NCI-H187 (cell line): Measurements from ENCODE around the gene SLC17A1.

ENCODE experiments used
- DNase-seq, 2 experiments: peaks; one replicate each; lab custom pipeline; 2025; lab: John Stamatoyannopoulos, UW

Gene SLC17A1

GRCh38 chr6:25832670-25833069, 818 bp upstream of the SLC17A1 start:
- no peak for DNase-seq

- DNase-seq = no peak
Measured at GRCh38 chr6:25832307-25832662, 433 bp upstream of the SLC17A1 start.

DNA sequence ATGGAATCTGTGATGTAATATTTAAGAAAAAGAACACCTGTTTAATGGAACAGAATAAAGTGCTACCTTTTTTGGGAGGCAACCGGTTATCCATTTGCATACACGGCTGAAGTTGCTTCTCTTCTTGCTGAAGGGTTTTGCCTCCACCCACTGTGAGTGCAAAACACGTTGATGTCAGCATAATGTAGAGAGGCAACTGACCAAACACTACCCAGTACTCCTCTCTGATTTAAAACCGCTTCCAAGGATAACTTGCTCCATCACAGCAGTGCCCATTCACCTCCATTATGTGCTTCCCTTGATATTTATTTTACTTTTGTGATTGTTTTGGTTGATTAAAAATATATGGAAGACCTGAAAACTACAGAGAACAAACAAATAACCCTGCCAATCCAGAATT, 1.4 kb downstream of the SLC17A1 start:
- DNase-seq = no peak

DNA sequence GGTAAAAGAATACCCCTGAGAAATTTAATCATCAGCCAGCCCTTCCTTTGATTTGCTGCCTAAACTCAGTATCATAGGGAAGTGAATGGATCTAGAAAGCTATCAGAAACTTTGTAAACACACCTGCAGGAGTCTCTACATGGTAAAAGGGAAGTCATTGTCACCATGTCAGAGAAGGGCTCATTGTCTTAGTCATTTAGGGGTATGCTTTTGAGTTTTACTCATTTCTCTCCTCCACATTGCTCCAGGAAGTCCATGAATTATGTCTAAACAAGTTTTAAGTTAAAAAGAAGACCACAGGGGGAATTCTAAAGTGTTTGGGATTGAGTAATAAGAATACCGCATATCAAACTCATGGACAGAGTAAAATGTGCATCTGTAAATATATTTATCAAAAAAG, 2.5 kb downstream of the SLC17A1 start:
- no peak for DNase-seq

DNA sequence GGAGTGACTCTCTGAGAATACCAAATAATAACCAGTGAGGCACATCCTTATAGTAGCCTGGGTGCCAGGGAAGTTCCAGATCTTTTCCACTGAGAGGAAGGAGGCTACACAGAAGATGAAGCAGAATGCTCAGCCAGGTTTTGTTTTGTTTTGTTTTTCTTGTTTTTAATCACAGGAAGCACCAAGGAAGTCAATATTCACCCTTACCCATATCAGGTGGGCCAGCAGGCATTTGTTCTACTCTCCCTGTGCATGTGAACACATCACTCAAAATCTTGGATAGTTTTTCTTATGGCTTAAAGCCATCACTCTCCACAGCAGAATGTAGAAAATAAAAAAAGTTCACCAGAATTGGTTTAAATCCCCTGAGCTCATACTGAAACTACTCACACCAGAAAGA, 10.5 kb downstream of the SLC17A1 start:
- DNase-seq = no peak

- no peak for DNase-seq
Measured at GRCh38 chr6:25816252-25816651, 15.6 kb downstream of the SLC17A1 start.

DNA sequence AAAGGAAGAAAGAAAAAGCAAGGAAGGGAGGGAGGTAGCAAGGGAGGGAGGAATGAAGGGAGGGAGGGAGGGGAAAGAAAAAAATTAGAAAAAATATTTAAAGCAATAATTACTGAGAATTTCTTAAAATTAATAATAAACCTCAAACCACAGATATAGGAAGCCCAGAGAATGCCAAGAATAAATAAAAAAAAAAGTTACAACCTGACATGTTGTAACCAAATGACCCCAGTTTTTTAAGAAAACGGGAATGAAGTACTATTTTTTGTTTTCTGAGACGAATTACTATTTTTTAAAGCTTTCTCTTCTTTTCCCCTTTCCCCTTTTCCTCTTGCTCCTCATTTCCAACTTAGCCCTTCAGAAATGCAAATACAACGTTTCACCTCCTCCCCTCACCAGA, 16.7 kb downstream of the SLC17A1 start:
- no peak for DNase-seq

DNA sequence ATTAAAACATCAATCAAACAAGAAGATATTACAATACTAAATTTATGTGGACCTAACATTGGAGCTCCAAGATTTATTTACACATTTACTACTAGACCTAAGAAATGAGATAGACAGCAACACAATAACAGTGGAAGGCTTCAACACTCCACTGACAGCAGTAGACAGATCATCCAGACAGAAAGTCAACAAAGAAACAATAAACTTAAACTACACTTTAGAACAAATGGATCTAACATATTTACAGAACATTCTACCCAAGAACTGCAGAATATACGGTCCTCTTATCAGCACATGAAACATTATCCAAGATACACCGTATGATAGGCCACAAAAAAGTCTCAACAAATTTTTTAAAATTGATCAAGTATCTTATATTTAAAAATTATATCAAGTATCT, 27.0 kb downstream of the SLC17A1 start:
- no peak for DNase-seq

GRCh38 chr6:25801436-25801835, 30.4 kb downstream of the SLC17A1 start:
- no peak for DNase-seq

DNA sequence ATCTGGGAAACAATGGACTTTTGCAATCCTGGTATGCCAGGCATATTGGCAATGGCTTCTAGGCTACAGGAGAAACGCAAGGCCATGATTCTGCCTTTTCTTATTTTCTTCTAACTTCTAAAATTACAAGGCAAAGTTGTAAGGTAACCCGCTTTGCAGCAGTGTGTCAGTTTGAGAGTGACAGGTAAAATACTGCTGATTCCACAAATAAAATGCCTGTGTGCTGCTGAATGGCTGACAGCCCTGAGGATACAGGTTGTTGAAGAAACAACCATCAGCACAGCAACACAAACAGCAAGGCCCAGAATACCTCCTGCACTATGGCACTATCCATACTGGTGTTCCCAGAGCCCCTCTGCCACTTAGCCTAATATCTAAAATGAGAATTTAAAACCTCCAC, 37.1 kb downstream of the SLC17A1 start:
- no peak for DNase-seq

DNA sequence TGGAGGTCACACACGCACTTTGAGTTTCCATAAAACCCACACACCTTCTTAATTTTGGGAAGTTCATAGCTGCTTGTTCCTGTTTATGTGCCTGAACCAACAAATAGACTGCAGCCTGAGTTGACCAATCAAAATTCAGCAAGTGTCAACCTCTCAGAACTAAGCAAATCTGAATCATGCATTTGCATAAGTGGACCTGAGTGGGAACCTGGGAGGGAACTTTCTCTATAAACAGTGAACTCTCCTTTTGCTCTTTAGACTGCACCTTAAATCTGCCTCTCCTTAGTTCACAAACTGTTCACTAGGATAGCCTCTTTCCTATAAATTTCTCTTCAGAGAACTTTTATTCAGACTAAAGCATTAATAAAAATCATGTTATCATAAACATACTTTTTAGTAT, 37.9 kb downstream of the SLC17A1 start:
- no peak for DNase-seq

DNA sequence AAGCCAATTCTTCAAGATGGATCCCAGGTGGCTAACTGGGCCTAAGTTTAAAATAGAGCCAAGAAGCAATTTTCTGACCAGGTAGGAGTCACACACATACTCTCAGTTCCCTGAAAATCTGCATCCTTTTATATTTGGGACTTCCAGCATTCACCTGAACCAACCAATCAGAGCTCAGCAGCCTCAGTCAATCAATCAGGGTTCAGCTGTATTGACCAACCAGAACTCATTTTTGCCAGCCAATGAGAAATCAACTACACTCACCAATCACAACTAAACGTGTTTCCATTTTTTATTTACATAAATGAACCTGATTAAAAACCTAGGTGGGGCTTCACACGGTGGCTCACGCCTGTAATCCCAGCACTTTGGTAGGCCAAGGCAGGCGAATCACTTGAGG, 39.8 kb downstream of the SLC17A1 start:
- DNase-seq = no peak

- no peak for DNase-seq
Measured at GRCh38 chr6:25789475-25789874, 42.4 kb downstream of the SLC17A1 start.

DNA sequence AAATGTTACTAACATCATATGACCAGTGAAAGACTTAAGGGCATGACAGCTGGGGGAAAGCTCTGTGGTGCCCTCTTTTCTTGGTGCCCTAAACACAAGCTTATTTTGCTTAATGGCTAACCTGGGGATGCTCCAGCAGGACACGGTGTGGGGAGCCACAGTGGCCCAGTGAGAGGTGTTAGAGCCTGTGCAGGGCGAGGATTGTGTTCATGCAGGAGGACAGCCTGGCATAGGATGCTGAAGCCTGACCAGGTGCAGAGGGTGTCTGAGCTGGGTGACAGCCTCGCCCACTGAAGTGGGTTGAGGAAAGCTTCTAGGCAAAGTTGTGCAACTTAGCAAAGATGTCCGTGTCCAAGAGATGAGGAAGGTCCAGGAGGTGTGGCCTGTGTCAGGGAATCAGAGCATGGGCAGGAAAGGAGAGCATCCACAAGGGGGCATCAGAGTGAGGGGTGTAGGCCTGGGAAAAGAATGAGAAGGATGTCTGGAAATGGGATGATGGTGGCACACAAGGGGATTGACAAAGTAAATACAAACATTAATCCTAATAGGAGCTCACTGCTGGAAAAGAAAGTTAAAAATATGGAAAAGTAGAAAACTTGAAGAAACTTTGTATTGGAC, 43.4 kb downstream of the SLC17A1 start:
- DNase-seq = no peak

DNA sequence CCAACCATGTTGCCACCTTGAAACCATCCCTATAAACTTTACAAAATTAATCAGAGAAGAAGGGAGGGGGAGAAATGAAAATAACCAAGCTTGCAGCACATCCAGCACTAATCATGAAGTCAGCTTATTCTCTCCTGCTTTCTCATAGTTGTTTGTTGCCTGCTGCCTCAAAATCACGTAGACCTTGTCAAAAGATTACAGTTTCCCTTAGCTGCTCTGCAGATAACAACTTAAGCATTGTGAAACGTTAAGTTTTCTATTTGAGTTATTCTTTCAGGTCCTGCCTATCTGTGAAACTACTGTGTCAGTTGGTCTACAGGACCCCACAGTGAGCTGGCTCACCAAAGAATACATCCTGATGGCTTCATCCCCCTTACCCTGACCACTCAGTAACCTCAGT, 44.4 kb downstream of the SLC17A1 start:
- no peak for DNase-seq

- DNase-seq = no peak
Measured at GRCh38 chr6:25781134-25781533, 50.7 kb downstream of the SLC17A1 start.

- DNase-seq = no peak
Measured at GRCh38 chr6:25777856-25778649, 53.8 kb downstream of the SLC17A1 start.

DNA sequence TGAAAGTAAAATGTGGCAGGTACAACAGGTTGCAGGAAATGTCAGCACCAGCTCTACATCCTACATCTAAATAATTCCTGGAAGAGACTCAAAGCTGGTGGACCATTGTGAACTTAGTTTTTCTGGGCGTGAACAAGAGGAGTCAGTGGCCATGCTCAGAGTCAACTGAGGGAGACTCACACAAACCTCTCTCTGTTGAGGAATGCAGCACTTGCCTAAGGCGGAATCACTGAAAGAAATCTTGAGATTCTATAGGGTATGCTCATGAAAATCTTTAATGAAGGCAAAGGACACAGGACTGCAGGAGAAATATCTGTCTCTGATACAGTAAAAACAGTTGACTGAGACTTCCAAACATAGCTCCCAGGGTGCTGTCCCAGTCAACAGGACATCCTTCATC, 54.8 kb downstream of the SLC17A1 start:
- DNase-seq = no peak

DNA sequence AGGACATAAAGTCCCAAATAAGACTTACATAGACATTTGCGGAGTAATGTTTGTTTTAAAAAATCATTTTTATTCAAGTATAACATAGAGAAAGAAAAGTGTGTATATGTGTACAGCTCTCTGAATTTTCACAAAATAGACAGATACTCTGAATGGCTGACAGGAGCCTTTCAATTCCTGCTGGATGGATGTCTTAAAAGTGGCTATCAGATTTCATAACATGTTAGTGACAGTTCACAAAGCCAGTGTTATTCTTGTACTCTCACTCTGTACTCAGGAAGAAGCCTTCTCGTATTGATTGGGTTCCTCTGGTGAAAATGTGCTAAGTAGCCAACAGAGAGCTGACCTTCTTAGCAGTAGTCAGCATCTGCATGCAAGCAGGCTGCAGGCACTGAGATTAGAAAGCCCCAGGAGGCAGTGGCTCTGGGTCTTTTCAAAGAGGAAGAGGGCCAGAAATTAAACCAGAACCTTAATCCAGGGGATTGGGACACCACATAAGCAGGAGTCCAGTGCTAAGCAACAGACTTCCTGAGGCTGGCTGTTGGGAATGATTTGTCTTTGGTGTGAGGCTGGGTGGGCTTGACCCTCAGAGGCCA, 57.6 kb downstream of the SLC17A1 start:
- DNase-seq = no peak

- DNase-seq = no peak
Measured at GRCh38 chr6:25769983-25770382, 61.9 kb downstream of the SLC17A1 start.

GRCh38 chr6:25768566-25768965, 63.3 kb downstream of the SLC17A1 start:
- DNase-seq = no peak

- no peak for DNase-seq
Measured at GRCh38 chr6:25764611-25765010, 67.2 kb downstream of the SLC17A1 start.

GRCh38 chr6:25757936-25758642, 73.8 kb downstream of the SLC17A1 start:
- DNase-seq = no peak
